ACC112 (cell line): Measurements from ENCODE around the gene SYNE1.
"Not testable (repeated sequence)": the region's sequence is repeated elsewhere in the genome, so short reads cannot be mapped to it uniquely, and the experiment has no call there.

Source experiments
- H2AFZ ChIP-seq: fragments of 200-600 bp; sonication (generic); one replicate; pipeline ENCODE4 v1.6.0; 2017; ENCODE audit warnings: antibody characterized with exemption, low read length; ENCODE audit not compliant: unreplicated experiment
- H3K27ac ChIP-seq: fragments of 200-600 bp; sonication (generic); 2 replicates; pipeline ENCODE4 v1.5.1; 2014; ENCODE audit warnings: low read depth, mild to moderate bottlenecking, antibody characterized with exemption, low read length, moderate library complexity
- H3K27me3 ChIP-seq: fragments of 200-600 bp; sonication (generic); 2 replicates; pipeline ENCODE4 v1.6.1; 2014; ENCODE audit warnings: mild to moderate bottlenecking, antibody characterized with exemption, low read length, moderate library complexity, mixed read lengths; ENCODE audit not compliant: insufficient read depth
- H3K36me3 ChIP-seq: fragments of 200-600 bp; sonication (generic); 2 replicates; pipeline ENCODE4 v1.6.1; 2016; ENCODE audit warnings: mild to moderate bottlenecking, antibody characterized with exemption, low read length, moderate library complexity, mixed read lengths; ENCODE audit not compliant: insufficient read depth
- H3K4me1 ChIP-seq: fragments of 200-600 bp; sonication (generic); one replicate; pipeline ENCODE4 v1.6.1; 2016; ENCODE audit warnings: low read length, mixed read lengths; ENCODE audit not compliant: insufficient read depth, unreplicated experiment, control insufficient read depth
- H3K4me3 ChIP-seq: fragments of 200-600 bp; sonication (generic); 2 replicates; pipeline ENCODE4 v1.5.1; 2014; ENCODE audit warnings: mild to moderate bottlenecking, low read depth, low read length
- H3K79me2 ChIP-seq: fragments of 200-600 bp; sonication (generic); one replicate; pipeline ENCODE4 v1.6.0; 2016; ENCODE audit warnings: low read length; ENCODE audit not compliant: control insufficient read depth, unreplicated experiment, insufficient read depth

SYNE1 gene

GRCh38 chr6:152426276-152426675 is 210.9 kb downstream of the SYNE1 start:
- H3K27ac ChIP-seq = no peak overlapping the region
- no peak overlapping the region for H3K4me3 ChIP-seq
- no peak overlapping the region for H2AFZ ChIP-seq
- H3K79me2 ChIP-seq = no peaks in the 10 kb centered on the region
- no peaks in the 10 kb centered on the region for H3K27me3 ChIP-seq
- no peaks in the 10 kb centered on the region for H3K36me3 ChIP-seq
- H3K4me1 ChIP-seq = no peaks in the 10 kb centered on the region

GRCh38 chr6:152423216-152424103 is 213.7 kb downstream of the SYNE1 start:
- Histone ChIP-seq H3K36me3 (no peaks in the 10 kb centered on the region), H2AFZ (no peak overlapping the region), H3K4me1 (no peaks in the 10 kb centered on the region), H3K27me3 (no peaks in the 10 kb centered on the region), H3K4me3 (no peak overlapping the region), H3K79me2 (no peaks in the 10 kb centered on the region), H3K27ac (no peak overlapping the region)

GRCh38 chr6:152421496-152421895 is 215.7 kb downstream of the SYNE1 start:
- H3K36me3 ChIP-seq, H3K4me3 ChIP-seq, H3K27me3 ChIP-seq, H3K79me2 ChIP-seq, H3K27ac ChIP-seq, H3K4me1 ChIP-seq, H2AFZ ChIP-seq: not testable (repeated sequence)

- no peaks in the 10 kb centered on the region for H3K36me3 ChIP-seq
- H3K4me3 ChIP-seq = no peak overlapping the region
- no peaks in the 10 kb centered on the region for H3K4me1 ChIP-seq
- no peak overlapping the region for H2AFZ ChIP-seq
- H3K27ac ChIP-seq = no peak overlapping the region
- no peaks in the 10 kb centered on the region for H3K27me3 ChIP-seq
- no peaks in the 10 kb centered on the region for H3K79me2 ChIP-seq
Observed at GRCh38 chr6:152420696-152421095, 216.5 kb downstream of the SYNE1 start.

GRCh38 chr6:152418551-152418950 is 218.6 kb downstream of the SYNE1 start:
- Histone ChIP-seq H3K27me3 (no peaks in the 10 kb centered on the region), H3K79me2 (no peaks in the 10 kb centered on the region), H3K36me3 (no peaks in the 10 kb centered on the region), H3K4me1 (no peaks in the 10 kb centered on the region), H3K4me3 (no peak overlapping the region), H3K27ac (no peak overlapping the region), H2AFZ (no peak overlapping the region)

GRCh38 chr6:152416652-152417051 is 220.5 kb downstream of the SYNE1 start:
- H3K27me3 ChIP-seq = no peaks in the 10 kb centered on the region
- no peak overlapping the region for H3K27ac ChIP-seq
- H3K36me3 ChIP-seq = no peaks in the 10 kb centered on the region
- H3K79me2 ChIP-seq = no peaks in the 10 kb centered on the region
- no peaks in the 10 kb centered on the region for H3K4me1 ChIP-seq
- H3K4me3 ChIP-seq = no peak overlapping the region
- H2AFZ ChIP-seq = no peak overlapping the region

- H3K79me2 ChIP-seq = no peaks in the 10 kb centered on the region
- H3K36me3 ChIP-seq = no peaks in the 10 kb centered on the region
- H3K4me3 ChIP-seq = no peak overlapping the region
- H2AFZ ChIP-seq = no peak overlapping the region
- H3K27me3 ChIP-seq = no peaks in the 10 kb centered on the region
- peaks cover 17% of the 10 kb centered on the region for H3K4me1 ChIP-seq
- no peak overlapping the region for H3K27ac ChIP-seq
Observed at GRCh38 chr6:152404936-152405595, 232.1 kb downstream of the SYNE1 start.

GRCh38 chr6:152404086-152404857 is 232.9 kb downstream of the SYNE1 start:
- H3K36me3 ChIP-seq = no peaks in the 10 kb centered on the region
- H3K27ac ChIP-seq = no peak overlapping the region
- peaks cover 17% of the 10 kb centered on the region for H3K4me1 ChIP-seq
- no peak overlapping the region for H2AFZ ChIP-seq
- H3K4me3 ChIP-seq = no peak overlapping the region
- no peaks in the 10 kb centered on the region for H3K79me2 ChIP-seq
- H3K27me3 ChIP-seq = no peaks in the 10 kb centered on the region

- no peaks in the 10 kb centered on the region for H3K36me3 ChIP-seq
Observed at GRCh38 chr6:152402791-152403190, 234.4 kb downstream of the SYNE1 start.

GRCh38 chr6:152401978-152402377 is 235.2 kb downstream of the SYNE1 start:
- H3K27me3 ChIP-seq = no peaks in the 10 kb centered on the region
- peak overlapping the region; percentile 21 for H3K27ac ChIP-seq
- H2AFZ ChIP-seq = peak overlapping the region; percentile 77
- H3K36me3 ChIP-seq = no peaks in the 10 kb centered on the region
- no peak overlapping the region for H3K4me3 ChIP-seq
- peaks cover 17% of the 10 kb centered on the region for H3K4me1 ChIP-seq
- H3K79me2 ChIP-seq = no peaks in the 10 kb centered on the region

More at GRCh38 chr6:152402791-152403190, 234.4 kb downstream of the SYNE1 start:
- Histone ChIP-seq H3K4me1 (peaks cover 17% of the 10 kb centered on the region), H3K79me2 (no peaks in the 10 kb centered on the region), H3K27me3 (no peaks in the 10 kb centered on the region), H2AFZ (no peak overlapping the region), H3K27ac (no peak overlapping the region), H3K4me3 (no peak overlapping the region)
